RCC 7860 (cell line): ENCODE measurements around the gene CLNK.

ENCODE experiments used
- DNase-seq: peaks from one replicate; pipeline ENCODE4 v3.0.0-alpha.2; 2015; ENCODE audit warnings: low spot score
- FAIRE-seq: peaks from 2 replicates; lab custom pipeline; 2012; peaks lifted over from hg19 to GRCh38; lab: Jason Lieb, UNC

The CLNK gene

GRCh38 chr4:10701702-10702460 is 17.3 kb upstream of the CLNK start:
- no peak for DNase-seq
- FAIRE-seq = no peak

GRCh38 chr4:10701161-10701560 is 16.6 kb upstream of the CLNK start:
- FAIRE-seq = no peak

GRCh38 chr4:10698172-10698571 is 13.6 kb upstream of the CLNK start:
- no peak for DNase-seq
- no peak for FAIRE-seq

More at GRCh38 chr4:10701161-10701560, 16.6 kb upstream of the CLNK start:
- DNase-seq = no peak

- no peak for DNase-seq
- FAIRE-seq = no peak
Measured at GRCh38 chr4:10697086-10697485, 12.5 kb upstream of the CLNK start.

GRCh38 chr4:10696253-10696652 is 11.7 kb upstream of the CLNK start:
- DNase-seq (no peak), FAIRE-seq (no peak)

- FAIRE-seq (no peak), DNase-seq (no peak)
Measured at GRCh38 chr4:10694828-10695209, 10.3 kb upstream of the CLNK start.

- no peak for FAIRE-seq
- no peak for DNase-seq
Measured at GRCh38 chr4:10694151-10694827, 9.7 kb upstream of the CLNK start.

- DNase-seq (no peak), FAIRE-seq (no peak)
Measured at GRCh38 chr4:10691651-10692050, 7.1 kb upstream of the CLNK start.

- DNase-seq (no peak), FAIRE-seq (no peak)
Measured at GRCh38 chr4:10690185-10690907, 5.8 kb upstream of the CLNK start.

- FAIRE-seq (no peak), DNase-seq (no peak)
Measured at GRCh38 chr4:10688846-10689245, 4.3 kb upstream of the CLNK start.

GRCh38 chr4:10688022-10688421 is 3.5 kb upstream of the CLNK start:
- DNase-seq (no peak), FAIRE-seq (no peak)

- DNase-seq (no peak), FAIRE-seq (no peak)
Measured at GRCh38 chr4:10687526-10687925, 3.0 kb upstream of the CLNK start.

- DNase-seq (no peak), FAIRE-seq (no peak)
Measured at GRCh38 chr4:10682397-10682796, 2.2 kb downstream of the CLNK start.

- FAIRE-seq (no peak), DNase-seq (no peak)
Measured at GRCh38 chr4:10677796-10678497, 6.6 kb downstream of the CLNK start.

GRCh38 chr4:10673817-10674369 is 10.7 kb downstream of the CLNK start:
- DNase-seq (no peak), FAIRE-seq (no peak)

- no peak for FAIRE-seq
- no peak for DNase-seq
Measured at GRCh38 chr4:10672379-10672778, 12.2 kb downstream of the CLNK start.

GRCh38 chr4:10671799-10672198 is 12.8 kb downstream of the CLNK start:
- DNase-seq (no peak), FAIRE-seq (no peak)

- no peak for DNase-seq
- no peak for FAIRE-seq
Measured at GRCh38 chr4:10671366-10671765, 13.2 kb downstream of the CLNK start.

GRCh38 chr4:10670321-10670720 is 14.2 kb downstream of the CLNK start:
- no peak for FAIRE-seq

GRCh38 chr4:10667701-10668326 is 16.8 kb downstream of the CLNK start:
- DNase-seq (no peak), FAIRE-seq (no peak)

More at GRCh38 chr4:10670321-10670720, 14.2 kb downstream of the CLNK start:
- DNase-seq = no peak
